GM23338 (cell line): ENCODE results near the gene MAMDC2.

ENCODE experiments used
- CREB1 ChIP-seq: fragments of 250-450 bp; sonication (Bioruptor Pico); IDR thresholded peaks from 2 replicates; pipeline ENCODE4 v1.5.0; 2020; ENCODE audit warnings: low read depth, mild to moderate bottlenecking, moderate library complexity
- EZH2 ChIP-seq: fragments of 200-600 bp; sonication (generic); IDR thresholded peaks from one replicate; pipeline ENCODE4 v1.8.0; 2017; ENCODE audit warnings: antibody characterized with exemption, mild to moderate bottlenecking, low read depth; ENCODE audit not compliant: unreplicated experiment
- EZH2phosphoT487 ChIP-seq: fragments of 200-600 bp; sonication (generic); IDR thresholded peaks from one replicate; pipeline ENCODE4 v1.8.1; 2018; ENCODE audit warnings: antibody characterized with exemption; ENCODE audit not compliant: unreplicated experiment
- JUNB ChIP-seq: IDR thresholded peaks from one replicate; pipeline ENCODE4 v1.6.1; 2016; ENCODE audit warnings: antibody characterized with exemption; ENCODE audit not compliant: unreplicated experiment
- NANOG ChIP-seq: IDR thresholded peaks from 2 replicates; pipeline ENCODE4 v1.6.1; 2016; ENCODE audit warnings: antibody characterized with exemption, borderline replicate concordance
- POLR2AphosphoS5 ChIP-seq: IDR thresholded peaks from 2 replicates; pipeline ENCODE4 v1.6.1; 2016; ENCODE audit warnings: antibody characterized with exemption, low read depth
- STAT1 ChIP-seq: IDR thresholded peaks from one replicate; pipeline ENCODE4 v1.6.1; 2016; ENCODE audit warnings: antibody characterized with exemption; ENCODE audit not compliant: unreplicated experiment
- ZNF114 ChIP-seq: fragments of 250-450 bp; sonication (Bioruptor Pico); IDR thresholded peaks from 2 replicates; pipeline ENCODE4 v1.5.0; 2020; ENCODE audit warnings: mild to moderate bottlenecking, moderate library complexity
- ZNF331 ChIP-seq: fragments of 250-450 bp; sonication (Bioruptor Pico); IDR thresholded peaks from 2 replicates; pipeline ENCODE4 v1.5.0; 2020; ENCODE audit warnings: low read depth, mild to moderate bottlenecking, moderate library complexity
- TF ChIP-seq, protein P1 (sequence below), 2 experiments: fragments of 200-600 bp in 1 of 2; sonication (generic) in 1 of 2; conservative IDR thresholded peaks; 2 replicates each; pipeline versions ENCODE4 v1.5.1 to v1.6.1; 2016 to 2017; ENCODE audit warnings: antibody characterized with exemption in 2 of 2, low read depth in 2 of 2, mild to moderate bottlenecking in 2 of 2, moderate library complexity in 1 of 2
- TF ChIP-seq, protein P2 (sequence below): IDR thresholded peaks from one replicate; pipeline ENCODE4 v1.6.1; 2018; ENCODE audit warnings: antibody characterized with exemption; ENCODE audit not compliant: unreplicated experiment
- TF ChIP-seq, protein P3 (sequence below): fragments of 250-450 bp; sonication (Bioruptor Pico); IDR thresholded peaks from 2 replicates; pipeline ENCODE4 v1.5.0; 2020; ENCODE audit warnings: mild to moderate bottlenecking, moderate library complexity
- TF ChIP-seq, protein P4 (sequence below): IDR thresholded peaks from 2 replicates; pipeline ENCODE4 v1.6.1; 2016; ENCODE audit warnings: antibody characterized with exemption

DNA sequence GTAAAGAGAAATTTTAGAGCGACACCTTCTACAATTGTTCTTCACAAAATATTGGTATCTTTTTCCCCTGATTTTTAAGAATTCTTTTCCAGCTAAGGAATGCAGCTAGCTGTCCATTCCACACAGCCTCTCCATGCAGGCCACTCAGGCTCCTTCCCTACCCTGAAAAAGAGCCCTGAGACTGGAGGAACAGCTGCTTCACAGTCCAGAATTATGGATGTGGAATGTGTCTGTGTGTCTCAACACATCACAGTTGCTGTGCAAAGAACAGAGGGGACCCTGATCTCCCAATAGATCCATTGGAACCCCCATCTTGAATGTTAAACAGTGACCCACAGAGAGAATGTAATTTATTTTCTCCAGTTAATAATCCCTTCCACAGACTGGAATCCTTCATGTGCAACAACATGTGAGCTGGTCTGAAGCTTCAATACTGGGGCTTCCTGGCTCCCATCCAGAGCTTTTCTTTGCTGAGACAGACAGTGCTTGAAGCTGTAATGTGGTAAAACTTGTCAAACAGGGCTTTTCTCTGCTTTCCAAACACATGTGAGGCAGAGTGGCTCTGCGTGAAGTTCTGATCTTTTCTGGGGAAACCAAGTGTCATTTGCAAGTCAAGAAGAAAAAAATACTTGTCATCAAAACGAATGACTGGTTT lies 161.8 kb downstream of the MAMDC2 start:
- TF ChIP-seq, protein P1, sequence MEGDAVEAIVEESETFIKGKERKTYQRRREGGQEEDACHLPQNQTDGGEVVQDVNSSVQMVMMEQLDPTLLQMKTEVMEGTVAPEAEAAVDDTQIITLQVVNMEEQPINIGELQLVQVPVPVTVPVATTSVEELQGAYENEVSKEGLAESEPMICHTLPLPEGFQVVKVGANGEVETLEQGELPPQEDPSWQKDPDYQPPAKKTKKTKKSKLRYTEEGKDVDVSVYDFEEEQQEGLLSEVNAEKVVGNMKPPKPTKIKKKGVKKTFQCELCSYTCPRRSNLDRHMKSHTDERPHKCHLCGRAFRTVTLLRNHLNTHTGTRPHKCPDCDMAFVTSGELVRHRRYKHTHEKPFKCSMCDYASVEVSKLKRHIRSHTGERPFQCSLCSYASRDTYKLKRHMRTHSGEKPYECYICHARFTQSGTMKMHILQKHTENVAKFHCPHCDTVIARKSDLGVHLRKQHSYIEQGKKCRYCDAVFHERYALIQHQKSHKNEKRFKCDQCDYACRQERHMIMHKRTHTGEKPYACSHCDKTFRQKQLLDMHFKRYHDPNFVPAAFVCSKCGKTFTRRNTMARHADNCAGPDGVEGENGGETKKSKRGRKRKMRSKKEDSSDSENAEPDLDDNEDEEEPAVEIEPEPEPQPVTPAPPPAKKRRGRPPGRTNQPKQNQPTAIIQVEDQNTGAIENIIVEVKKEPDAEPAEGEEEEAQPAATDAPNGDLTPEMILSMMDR (conservative IDR thresholded peaks at IDR 0.05; ENCODE audit: low read depth in 2 of 2): no peak
- TF ChIP-seq, protein P2, sequence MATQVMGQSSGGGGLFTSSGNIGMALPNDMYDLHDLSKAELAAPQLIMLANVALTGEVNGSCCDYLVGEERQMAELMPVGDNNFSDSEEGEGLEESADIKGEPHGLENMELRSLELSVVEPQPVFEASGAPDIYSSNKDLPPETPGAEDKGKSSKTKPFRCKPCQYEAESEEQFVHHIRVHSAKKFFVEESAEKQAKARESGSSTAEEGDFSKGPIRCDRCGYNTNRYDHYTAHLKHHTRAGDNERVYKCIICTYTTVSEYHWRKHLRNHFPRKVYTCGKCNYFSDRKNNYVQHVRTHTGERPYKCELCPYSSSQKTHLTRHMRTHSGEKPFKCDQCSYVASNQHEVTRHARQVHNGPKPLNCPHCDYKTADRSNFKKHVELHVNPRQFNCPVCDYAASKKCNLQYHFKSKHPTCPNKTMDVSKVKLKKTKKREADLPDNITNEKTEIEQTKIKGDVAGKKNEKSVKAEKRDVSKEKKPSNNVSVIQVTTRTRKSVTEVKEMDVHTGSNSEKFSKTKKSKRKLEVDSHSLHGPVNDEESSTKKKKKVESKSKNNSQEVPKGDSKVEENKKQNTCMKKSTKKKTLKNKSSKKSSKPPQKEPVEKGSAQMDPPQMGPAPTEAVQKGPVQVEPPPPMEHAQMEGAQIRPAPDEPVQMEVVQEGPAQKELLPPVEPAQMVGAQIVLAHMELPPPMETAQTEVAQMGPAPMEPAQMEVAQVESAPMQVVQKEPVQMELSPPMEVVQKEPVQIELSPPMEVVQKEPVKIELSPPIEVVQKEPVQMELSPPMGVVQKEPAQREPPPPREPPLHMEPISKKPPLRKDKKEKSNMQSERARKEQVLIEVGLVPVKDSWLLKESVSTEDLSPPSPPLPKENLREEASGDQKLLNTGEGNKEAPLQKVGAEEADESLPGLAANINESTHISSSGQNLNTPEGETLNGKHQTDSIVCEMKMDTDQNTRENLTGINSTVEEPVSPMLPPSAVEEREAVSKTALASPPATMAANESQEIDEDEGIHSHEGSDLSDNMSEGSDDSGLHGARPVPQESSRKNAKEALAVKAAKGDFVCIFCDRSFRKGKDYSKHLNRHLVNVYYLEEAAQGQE: no peak
- no peak for TF ChIP-seq EZH2phosphoT487
- no peak for TF ChIP-seq CREB1 (CRISPR knock-in tag)
- TF ChIP-seq EZH2: no peak
- TF ChIP-seq POLR2AphosphoS5: no peak
- no peak for TF ChIP-seq JUNB
- TF ChIP-seq STAT1: no peak
- TF ChIP-seq, protein P3, sequence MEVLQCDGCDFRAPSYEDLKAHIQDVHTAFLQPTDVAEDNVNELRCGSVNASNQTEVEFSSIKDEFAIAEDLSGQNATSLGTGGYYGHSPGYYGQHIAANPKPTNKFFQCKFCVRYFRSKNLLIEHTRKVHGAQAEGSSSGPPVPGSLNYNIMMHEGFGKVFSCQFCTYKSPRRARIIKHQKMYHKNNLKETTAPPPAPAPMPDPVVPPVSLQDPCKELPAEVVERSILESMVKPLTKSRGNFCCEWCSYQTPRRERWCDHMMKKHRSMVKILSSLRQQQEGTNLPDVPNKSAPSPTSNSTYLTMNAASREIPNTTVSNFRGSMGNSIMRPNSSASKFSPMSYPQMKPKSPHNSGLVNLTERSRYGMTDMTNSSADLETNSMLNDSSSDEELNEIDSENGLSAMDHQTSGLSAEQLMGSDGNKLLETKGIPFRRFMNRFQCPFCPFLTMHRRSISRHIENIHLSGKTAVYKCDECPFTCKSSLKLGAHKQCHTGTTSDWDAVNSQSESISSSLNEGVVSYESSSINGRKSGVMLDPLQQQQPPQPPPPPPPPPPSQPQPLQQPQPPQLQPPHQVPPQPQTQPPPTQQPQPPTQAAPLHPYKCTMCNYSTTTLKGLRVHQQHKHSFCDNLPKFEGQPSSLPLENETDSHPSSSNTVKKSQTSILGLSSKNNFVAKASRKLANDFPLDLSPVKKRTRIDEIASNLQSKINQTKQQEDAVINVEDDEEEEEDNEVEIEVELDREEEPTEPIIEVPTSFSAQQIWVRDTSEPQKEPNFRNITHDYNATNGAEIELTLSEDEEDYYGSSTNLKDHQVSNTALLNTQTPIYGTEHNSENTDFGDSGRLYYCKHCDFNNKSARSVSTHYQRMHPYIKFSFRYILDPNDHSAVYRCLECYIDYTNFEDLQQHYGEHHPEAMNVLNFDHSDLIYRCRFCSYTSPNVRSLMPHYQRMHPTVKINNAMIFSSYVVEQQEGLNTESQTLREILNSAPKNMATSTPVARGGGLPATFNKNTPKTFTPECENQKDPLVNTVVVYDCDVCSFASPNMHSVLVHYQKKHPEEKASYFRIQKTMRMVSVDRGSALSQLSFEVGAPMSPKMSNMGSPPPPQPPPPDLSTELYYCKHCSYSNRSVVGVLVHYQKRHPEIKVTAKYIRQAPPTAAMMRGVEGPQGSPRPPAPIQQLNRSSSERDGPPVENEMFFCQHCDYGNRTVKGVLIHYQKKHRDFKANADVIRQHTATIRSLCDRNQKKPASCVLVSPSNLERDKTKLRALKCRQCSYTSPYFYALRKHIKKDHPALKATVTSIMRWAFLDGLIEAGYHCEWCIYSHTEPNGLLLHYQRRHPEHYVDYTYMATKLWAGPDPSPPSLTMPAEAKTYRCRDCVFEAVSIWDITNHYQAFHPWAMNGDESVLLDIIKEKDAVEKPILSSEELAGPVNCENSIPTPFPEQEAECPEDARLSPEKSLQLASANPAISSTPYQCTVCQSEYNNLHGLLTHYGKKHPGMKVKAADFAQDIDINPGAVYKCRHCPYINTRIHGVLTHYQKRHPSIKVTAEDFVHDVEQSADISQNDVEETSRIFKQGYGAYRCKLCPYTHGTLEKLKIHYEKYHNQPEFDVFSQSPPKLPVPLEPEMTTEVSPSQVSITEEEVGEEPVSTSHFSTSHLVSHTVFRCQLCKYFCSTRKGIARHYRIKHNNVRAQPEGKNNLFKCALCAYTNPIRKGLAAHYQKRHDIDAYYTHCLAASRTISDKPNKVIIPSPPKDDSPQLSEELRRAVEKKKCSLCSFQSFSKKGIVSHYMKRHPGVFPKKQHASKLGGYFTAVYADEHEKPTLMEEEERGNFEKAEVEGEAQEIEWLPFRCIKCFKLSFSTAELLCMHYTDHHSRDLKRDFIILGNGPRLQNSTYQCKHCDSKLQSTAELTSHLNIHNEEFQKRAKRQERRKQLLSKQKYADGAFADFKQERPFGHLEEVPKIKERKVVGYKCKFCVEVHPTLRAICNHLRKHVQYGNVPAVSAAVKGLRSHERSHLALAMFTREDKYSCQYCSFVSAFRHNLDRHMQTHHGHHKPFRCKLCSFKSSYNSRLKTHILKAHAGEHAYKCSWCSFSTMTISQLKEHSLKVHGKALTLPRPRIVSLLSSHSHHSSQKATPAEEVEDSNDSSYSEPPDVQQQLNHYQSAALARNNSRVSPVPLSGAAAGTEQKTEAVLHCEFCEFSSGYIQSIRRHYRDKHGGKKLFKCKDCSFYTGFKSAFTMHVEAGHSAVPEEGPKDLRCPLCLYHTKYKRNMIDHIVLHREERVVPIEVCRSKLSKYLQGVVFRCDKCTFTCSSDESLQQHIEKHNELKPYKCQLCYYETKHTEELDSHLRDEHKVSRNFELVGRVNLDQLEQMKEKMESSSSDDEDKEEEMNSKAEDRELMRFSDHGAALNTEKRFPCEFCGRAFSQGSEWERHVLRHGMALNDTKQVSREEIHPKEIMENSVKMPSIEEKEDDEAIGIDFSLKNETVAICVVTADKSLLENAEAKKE (CRISPR knock-in tag): no peak
- TF ChIP-seq NANOG: no peak
- TF ChIP-seq, protein P4, sequence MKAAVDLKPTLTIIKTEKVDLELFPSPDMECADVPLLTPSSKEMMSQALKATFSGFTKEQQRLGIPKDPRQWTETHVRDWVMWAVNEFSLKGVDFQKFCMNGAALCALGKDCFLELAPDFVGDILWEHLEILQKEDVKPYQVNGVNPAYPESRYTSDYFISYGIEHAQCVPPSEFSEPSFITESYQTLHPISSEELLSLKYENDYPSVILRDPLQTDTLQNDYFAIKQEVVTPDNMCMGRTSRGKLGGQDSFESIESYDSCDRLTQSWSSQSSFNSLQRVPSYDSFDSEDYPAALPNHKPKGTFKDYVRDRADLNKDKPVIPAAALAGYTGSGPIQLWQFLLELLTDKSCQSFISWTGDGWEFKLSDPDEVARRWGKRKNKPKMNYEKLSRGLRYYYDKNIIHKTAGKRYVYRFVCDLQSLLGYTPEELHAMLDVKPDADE: no peak
- no peak for TF ChIP-seq ZNF114 (CRISPR knock-in tag)
- no peak for TF ChIP-seq ZNF331 (CRISPR knock-in tag)
